GM23338 (cell line): ENCODE measurements around the gene PARP1.

Source experiments
- CREB1 ChIP-seq: fragments of 250-450 bp; sonication (Bioruptor Pico); IDR thresholded peaks from 2 replicates; pipeline ENCODE4 v1.5.0; 2020; ENCODE audit warnings: low read depth, mild to moderate bottlenecking, moderate library complexity
- CTCF ChIP-seq, 2 experiments: fragments of 200-600 bp in 1 of 2; sonication (generic) in 1 of 2; conservative IDR thresholded peaks; 2 replicates each; pipeline versions ENCODE4 v1.5.1 to v1.6.1; 2016 to 2017; ENCODE audit warnings: antibody characterized with exemption in 2 of 2, low read depth in 2 of 2, mild to moderate bottlenecking in 2 of 2, moderate library complexity in 1 of 2
- ETS1 ChIP-seq: IDR thresholded peaks from 2 replicates; pipeline ENCODE4 v1.6.1; 2016; ENCODE audit warnings: antibody characterized with exemption
- EZH2 ChIP-seq: fragments of 200-600 bp; sonication (generic); IDR thresholded peaks from one replicate; pipeline ENCODE4 v1.8.0; 2017; ENCODE audit warnings: antibody characterized with exemption, mild to moderate bottlenecking, low read depth; ENCODE audit not compliant: unreplicated experiment
- EZH2phosphoT487 ChIP-seq: fragments of 200-600 bp; sonication (generic); IDR thresholded peaks from one replicate; pipeline ENCODE4 v1.8.1; 2018; ENCODE audit warnings: antibody characterized with exemption; ENCODE audit not compliant: unreplicated experiment
- JUNB ChIP-seq: IDR thresholded peaks from one replicate; pipeline ENCODE4 v1.6.1; 2016; ENCODE audit warnings: antibody characterized with exemption; ENCODE audit not compliant: unreplicated experiment
- NANOG ChIP-seq: IDR thresholded peaks from 2 replicates; pipeline ENCODE4 v1.6.1; 2016; ENCODE audit warnings: antibody characterized with exemption, borderline replicate concordance
- POLR2AphosphoS5 ChIP-seq: IDR thresholded peaks from 2 replicates; pipeline ENCODE4 v1.6.1; 2016; ENCODE audit warnings: antibody characterized with exemption, low read depth
- REST ChIP-seq: IDR thresholded peaks from one replicate; pipeline ENCODE4 v1.6.1; 2018; ENCODE audit warnings: antibody characterized with exemption; ENCODE audit not compliant: unreplicated experiment
- STAT1 ChIP-seq: IDR thresholded peaks from one replicate; pipeline ENCODE4 v1.6.1; 2016; ENCODE audit warnings: antibody characterized with exemption; ENCODE audit not compliant: unreplicated experiment
- ZNF114 ChIP-seq: fragments of 250-450 bp; sonication (Bioruptor Pico); IDR thresholded peaks from 2 replicates; pipeline ENCODE4 v1.5.0; 2020; ENCODE audit warnings: mild to moderate bottlenecking, moderate library complexity
- ZNF331 ChIP-seq: fragments of 250-450 bp; sonication (Bioruptor Pico); IDR thresholded peaks from 2 replicates; pipeline ENCODE4 v1.5.0; 2020; ENCODE audit warnings: low read depth, mild to moderate bottlenecking, moderate library complexity
- ZNF462 ChIP-seq: fragments of 250-450 bp; sonication (Bioruptor Pico); IDR thresholded peaks from 2 replicates; pipeline ENCODE4 v1.5.0; 2020; ENCODE audit warnings: mild to moderate bottlenecking, moderate library complexity

GRCh38 chr1:226414098-226414698 is 6.3 kb upstream of the PARP1 start:
- TF ChIP-seq STAT1, result no peak
- TF ChIP-seq CTCF (conservative IDR thresholded peaks at IDR 0.05; ENCODE audit: low read depth in 2 of 2), result no peak
- TF ChIP-seq EZH2, result no peak
- no peak for TF ChIP-seq EZH2phosphoT487
- no peak for TF ChIP-seq POLR2AphosphoS5
- no peak for TF ChIP-seq REST
- no peak for TF ChIP-seq ZNF114 (CRISPR knock-in tag)
- TF ChIP-seq JUNB, result no peak
- no peak for TF ChIP-seq CREB1 (CRISPR knock-in tag)
- no peak for TF ChIP-seq ETS1
- no peak for TF ChIP-seq ZNF331
- no peak for TF ChIP-seq NANOG
- no peak for TF ChIP-seq ZNF462 (CRISPR knock-in tag)
